ENCODE results near the gene RERE. TPM values are rescaled to one million over a fixed set of nuclear protein-coding genes. Genes with fewer than 3 reads are reported as not detected.

The RERE gene
- total RNA-seq, 1 donor from 2014 or later, result 64.6 TPM

GRCh38 chr1:8547791-8548190 is 269.6 kb downstream of the RERE start:
- intact Hi-C loops (cut with DNase I), result no loop called here
- no peaks in the 10 kb centered on the region for H3K36me3 ChIP-seq
- no peak overlapping the region for H3K4me3 ChIP-seq
- no peaks in the 10 kb centered on the region for H3K9me3 ChIP-seq
- no peak overlapping the region for H3K27ac ChIP-seq
- no peak for DNase-seq (ENCODE audit: low spot score in 2 of 2)
- TF ChIP-seq CTCF (IDR thresholded peaks at IDR 0.05), result no peak
- no peaks in the 10 kb centered on the region for H3K4me1 ChIP-seq
- no peaks in the 10 kb centered on the region for H3K27me3 ChIP-seq

- Histone ChIP-seq H3K4me1 (peaks cover 2 to 8% of the 10 kb centered on the region in 2 donors), H3K27me3 (no peaks in the 10 kb centered on the region), H3K9me3 (no peaks in the 10 kb centered on the region), H3K36me3 (no peaks in the 10 kb centered on the region), H3K27ac (no peak overlapping the region), H3K4me3 (no peak overlapping the region)
- TF ChIP-seq CTCF (IDR thresholded peaks at IDR 0.05), result no peak
- intact Hi-C loops (cut with DNase I), result no loop called here
- DNase-seq (ENCODE audit: low spot score in 2 of 2), result no peak
Observed at GRCh38 chr1:8545078-8545477, 272.4 kb downstream of the RERE start.

- peaks cover 4 to 10% of the 10 kb centered on the region in 2 donors for H3K4me1 ChIP-seq
- no peaks in the 10 kb centered on the region for H3K27me3 ChIP-seq
- intact Hi-C loops (cut with DNase I), result no loop called here
- H3K4me3 ChIP-seq, result no peak overlapping the region
- no peak for DNase-seq (ENCODE audit: low spot score in 2 of 2)
- no peak overlapping the region for H3K27ac ChIP-seq
- no peaks in the 10 kb centered on the region for H3K36me3 ChIP-seq
- no peaks in the 10 kb centered on the region for H3K9me3 ChIP-seq
- TF ChIP-seq CTCF (IDR thresholded peaks at IDR 0.05), result no peak
Observed at GRCh38 chr1:8544644-8545043, 272.8 kb downstream of the RERE start.

- DNase-seq (ENCODE audit: low spot score in 2 of 2), result no peak
- H3K27me3 ChIP-seq, result no peaks in the 10 kb centered on the region
- no peaks in the 10 kb centered on the region for H3K9me3 ChIP-seq
- no peak overlapping the region for H3K4me3 ChIP-seq
- no peak for TF ChIP-seq CTCF (IDR thresholded peaks at IDR 0.05)
- H3K27ac ChIP-seq, result no peak overlapping the region
- H3K36me3 ChIP-seq, result no peaks in the 10 kb centered on the region
- intact Hi-C loops (cut with DNase I), result no loop called here
- peaks cover 4 to 10% of the 10 kb centered on the region in 2 donors for H3K4me1 ChIP-seq
Observed at GRCh38 chr1:8543965-8544364, 273.5 kb downstream of the RERE start.

- H3K27ac ChIP-seq, result no peak overlapping the region
- no peak for TF ChIP-seq CTCF (IDR thresholded peaks at IDR 0.05)
- H3K4me3 ChIP-seq, result no peak overlapping the region
- DNase-seq (ENCODE audit: low spot score in 2 of 2), result no peak
- intact Hi-C loops (cut with DNase I), result no loop called here
- H3K9me3 ChIP-seq, result no peaks in the 10 kb centered on the region
- H3K4me1 ChIP-seq, result peaks cover 4 to 10% of the 10 kb centered on the region in 2 donors
- H3K27me3 ChIP-seq, result no peaks in the 10 kb centered on the region
- H3K36me3 ChIP-seq, result no peaks in the 10 kb centered on the region
Observed at GRCh38 chr1:8541961-8542521, 275.4 kb downstream of the RERE start.

GRCh38 chr1:8540971-8541370 is 276.5 kb downstream of the RERE start:
- Histone ChIP-seq H3K36me3 (no peaks in the 10 kb centered on the region), H3K4me3 (no peak overlapping the region), H3K4me1 (peaks cover 4 to 10% of the 10 kb centered on the region in 2 donors), H3K9me3 (no peaks in the 10 kb centered on the region), H3K27me3 (no peaks in the 10 kb centered on the region), H3K27ac (peak overlapping the region; percentile 14 to 30)
- intact Hi-C loops (cut with DNase I), result no loop called here
- TF ChIP-seq CTCF (IDR thresholded peaks at IDR 0.05), result no peak
- no peak for DNase-seq (ENCODE audit: low spot score in 2 of 2)
